Cardiac atrium fibroblast (primary cell): ENCODE results near the gene NELFA. TPM values are rescaled to one million over a fixed set of nuclear protein-coding genes. Genes with fewer than 3 reads are reported as not detected.

ENCODE experiments used
- total RNA-seq: library from RNA; depleted of rRNA; stranded (reverse); fragments of >200 nt; gene quantifications from 2 replicates; pipeline ENCODE4 v1.2.3, GENCODE V29; 2015

NELFA gene
- 10.3 and 10.4 TPM in 2 replicates for total RNA-seq

DNA sequence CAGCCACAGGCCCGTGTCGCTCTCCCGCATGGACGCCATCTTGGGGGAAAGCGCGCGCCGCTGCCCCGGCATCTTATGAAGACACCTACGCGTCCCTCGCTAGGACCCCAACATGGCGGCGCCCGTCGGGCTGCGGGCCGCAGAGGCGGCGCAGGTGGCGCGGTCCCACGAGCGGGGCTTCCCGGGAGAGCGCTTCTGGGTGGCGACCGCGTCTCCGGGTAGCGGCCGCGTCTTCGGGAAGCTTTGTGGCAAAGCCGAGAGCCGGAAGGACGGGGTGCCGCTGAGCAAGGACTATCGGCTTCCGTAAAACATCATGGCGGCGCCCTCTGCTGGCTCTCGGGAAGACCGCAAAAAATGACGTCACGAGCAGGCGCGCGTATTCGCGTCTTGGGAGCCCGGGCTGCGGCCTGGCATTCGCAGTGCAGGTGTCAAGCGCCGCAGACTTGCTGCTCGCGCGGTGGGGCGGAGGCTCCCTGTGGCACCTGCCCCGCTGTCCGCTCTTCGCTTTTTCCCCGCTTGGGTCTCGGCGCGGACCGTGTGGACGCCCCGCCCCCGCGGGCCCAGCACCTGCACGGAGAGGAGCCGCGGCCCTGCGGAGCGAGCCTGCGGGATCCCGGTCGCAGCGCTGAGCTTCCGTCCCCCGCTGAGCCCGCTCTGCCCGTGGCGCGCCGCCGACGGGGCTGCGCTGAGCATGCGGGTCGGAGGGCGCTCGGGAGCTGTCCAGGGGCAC, at the start of gene NELFA:
NELFA (minus strand) TSS at position 54 of the 730 bp plus-strand sequence; CDS start at position 39, 15 bp downstream.

Other genes starting within 250 kb of the NELFA start
- 1.8 and 3.4 TPM in 2 replicates for gene FGFR3, start 215.7 kb downstream of the NELFA start, total RNA-seq
- gene LETM1, start 152.8 kb downstream of the NELFA start, total RNA-seq, result 34.3 and 44.6 TPM in 2 replicates
- 15.2 and 21.9 TPM in 2 replicates for gene NSD2, start 137.6 kb downstream of the NELFA start, total RNA-seq
- gene NAT8L, start 50.4 kb upstream of the NELFA start, total RNA-seq, result under 0.01 and 0.36 TPM in 2 replicates
- 8.6 and 32.3 TPM in 2 replicates for gene HAUS3, start 233.1 kb upstream of the NELFA start, total RNA-seq
- gene POLN, start 233.1 kb upstream of the NELFA start, total RNA-seq, result 1.1 and 3.7 TPM in 2 replicates